Activated gamma-delta T cell treated with anti-CD3 and anti-CD28 coated beads, Interleukin-2, amount 50 U/mL, for 16 hours (primary cell): ENCODE results near the gene AGAP3.
A peak's percentile ranks its signal among the peaks of the same experiment; 100 is the strongest.

Experiments used
- DNase-seq: peaks from one replicate; pipeline ENCODE4 v3.0.0-alpha.2; 2020; ENCODE audit warnings: low read depth

The AGAP3 gene

DNA sequence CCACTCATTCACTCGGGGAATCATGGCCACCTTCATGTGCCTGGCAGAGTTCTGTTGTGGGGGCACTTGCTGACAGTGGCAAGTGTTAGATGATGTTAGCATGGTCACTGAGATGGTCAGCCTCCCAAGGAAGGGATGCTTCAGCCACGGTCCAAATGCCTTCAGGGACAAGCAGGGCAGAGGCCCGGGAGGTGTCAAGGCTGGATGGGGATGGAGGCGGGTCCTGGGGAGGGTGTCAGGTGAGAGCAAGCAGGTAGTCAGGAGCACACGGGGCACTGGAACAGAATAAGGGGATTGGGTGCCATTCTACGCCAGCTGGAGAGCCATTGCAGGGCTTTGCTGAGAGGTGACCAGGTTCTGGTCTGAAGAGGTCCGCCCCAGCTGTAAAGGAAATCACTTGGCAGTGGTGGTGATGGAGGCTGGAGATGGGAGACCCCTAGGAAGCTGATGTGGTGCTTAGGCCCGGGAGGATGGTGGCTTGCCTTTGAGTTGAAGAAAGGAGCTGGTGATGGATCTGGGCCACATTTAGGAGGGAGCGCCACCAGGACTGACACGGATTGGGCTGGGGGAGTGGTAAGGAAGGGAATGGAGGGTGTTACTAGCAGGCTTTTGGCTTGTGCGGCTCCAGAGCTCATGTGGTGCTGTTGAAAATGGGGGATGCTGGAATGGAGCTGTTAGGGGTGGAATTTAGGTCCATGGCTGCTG is 24.1 kb downstream of the AGAP3 start:
- DNase-seq = no peak

- DNase-seq = peak; percentile 54
Measured at GRCh38 chr7:151110941-151111645, 24.8 kb downstream of the AGAP3 start.

- no peak for DNase-seq
Measured at GRCh38 chr7:151113344-151114150, 27.3 kb downstream of the AGAP3 start.

DNA sequence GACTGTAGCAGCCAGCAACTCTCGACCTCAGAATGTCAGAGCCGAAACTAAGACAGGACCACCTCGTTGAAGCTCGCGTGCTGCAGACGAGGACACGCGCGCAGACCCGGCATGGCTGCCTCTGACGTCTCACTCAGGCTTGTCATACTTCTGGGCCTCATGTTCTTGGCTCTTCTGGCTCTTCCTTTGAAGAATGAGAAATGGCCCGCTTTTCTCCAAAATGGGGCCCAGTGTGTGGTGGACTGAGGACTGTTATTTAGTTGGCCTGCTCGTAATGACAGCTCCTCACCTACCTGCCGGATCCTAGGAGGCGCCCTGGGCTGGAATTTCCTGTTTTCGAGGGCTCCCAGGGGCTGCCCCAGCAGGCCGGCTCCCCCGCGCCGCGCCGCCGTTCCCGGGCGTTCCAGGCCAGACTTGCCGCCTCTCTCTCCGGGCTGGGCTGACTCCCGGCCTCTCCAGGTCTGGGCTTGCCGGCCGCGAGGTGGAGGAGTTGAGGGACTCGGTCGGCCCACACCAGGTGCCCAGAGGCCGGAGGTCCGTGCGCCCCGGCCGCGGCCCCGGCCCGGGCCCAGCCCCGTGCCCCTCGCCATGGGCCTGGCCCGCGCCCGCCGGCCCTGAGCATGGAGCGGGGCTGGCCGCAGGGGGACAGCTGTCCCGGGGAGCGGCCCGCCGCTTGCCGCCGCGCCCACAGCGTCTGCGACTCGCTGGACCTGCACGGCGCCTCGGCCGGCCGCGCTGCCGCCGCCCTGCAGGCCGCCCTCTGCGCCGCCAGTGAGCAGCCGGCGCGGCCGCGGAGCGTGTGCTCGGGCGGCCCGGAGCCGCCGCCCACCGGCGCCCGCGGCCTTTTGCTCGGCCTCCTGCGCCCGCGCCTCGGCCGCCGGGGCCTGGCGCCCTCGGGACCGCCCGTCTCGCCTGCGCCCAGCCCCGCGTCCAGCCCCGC is 28.1 kb downstream of the AGAP3 start:
- no peak for DNase-seq

- no peak for DNase-seq
Measured at GRCh38 chr7:151115121-151115835, 29.0 kb downstream of the AGAP3 start.

DNA sequence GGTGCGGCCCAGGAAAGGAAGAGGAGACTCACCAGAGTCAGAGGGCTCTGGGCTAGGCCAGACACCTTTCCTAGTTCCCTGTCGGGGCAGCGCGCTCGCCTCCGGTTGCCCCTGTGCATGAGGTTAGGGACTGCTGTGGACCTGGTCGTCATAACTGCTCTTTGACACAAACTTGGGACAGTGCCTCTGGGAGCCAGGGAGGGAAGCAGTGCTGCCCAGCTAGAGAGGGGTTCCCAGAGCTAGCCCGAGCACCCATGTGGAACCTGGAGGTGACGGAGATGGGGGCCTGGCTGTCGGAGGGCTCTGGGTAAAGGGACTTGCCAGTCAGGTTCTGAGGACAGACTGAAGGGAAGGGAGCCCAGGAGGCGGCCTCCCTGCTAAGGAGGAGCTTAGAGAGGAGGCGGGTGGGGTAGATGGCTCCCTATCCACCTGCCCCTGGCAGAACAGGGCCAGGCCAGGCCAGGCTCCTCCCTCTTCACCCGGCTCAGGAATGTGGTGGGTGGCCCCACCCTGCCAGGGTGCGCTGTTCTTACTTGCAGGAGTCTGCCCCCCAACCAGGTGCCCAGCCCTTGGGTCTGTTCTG is 29.7 kb downstream of the AGAP3 start:
- DNase-seq = no peak

DNA sequence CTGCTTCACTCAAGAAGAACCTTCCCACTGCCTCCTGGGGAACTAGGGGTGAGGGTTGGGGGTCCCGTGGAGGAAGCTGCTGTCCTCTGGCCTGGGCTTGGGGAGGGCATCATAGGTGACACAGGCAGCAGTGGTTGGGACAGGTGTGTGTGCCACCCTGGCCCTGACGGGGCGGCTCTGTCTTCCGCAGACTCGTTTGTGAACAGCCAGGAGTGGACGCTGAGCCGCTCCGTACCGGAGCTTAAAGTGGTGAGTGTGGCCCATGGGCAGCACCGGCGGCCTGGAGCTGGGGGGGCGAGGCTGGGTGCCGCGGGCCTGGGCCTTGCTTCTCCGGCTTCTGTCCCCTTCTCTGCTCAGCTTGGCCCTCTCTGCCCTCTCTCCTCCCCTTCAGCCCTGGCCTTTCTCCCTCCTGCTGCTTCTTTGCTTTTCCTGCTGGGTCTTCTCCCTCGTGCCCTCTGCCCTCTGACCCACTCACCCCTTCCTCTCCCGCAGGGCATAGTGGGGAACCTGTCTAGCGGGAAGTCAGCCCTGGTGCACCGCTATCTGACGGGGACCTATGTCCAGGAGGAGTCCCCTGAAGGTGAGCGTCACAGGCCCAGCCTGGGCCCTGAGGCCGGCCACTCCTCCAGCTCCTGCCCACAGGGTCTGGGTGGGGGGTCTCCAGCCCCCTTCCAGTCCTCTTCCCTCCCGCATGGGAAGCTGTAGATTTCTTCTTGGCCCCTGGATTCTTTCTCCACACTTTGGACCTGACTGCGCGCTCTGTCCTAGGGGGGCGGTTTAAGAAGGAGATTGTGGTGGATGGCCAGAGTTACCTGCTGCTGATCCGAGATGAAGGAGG is 30.5 kb downstream of the AGAP3 start:
- DNase-seq = no peak

- DNase-seq = no peak
Measured at GRCh38 chr7:151117565-151117964, 31.3 kb downstream of the AGAP3 start.

DNA sequence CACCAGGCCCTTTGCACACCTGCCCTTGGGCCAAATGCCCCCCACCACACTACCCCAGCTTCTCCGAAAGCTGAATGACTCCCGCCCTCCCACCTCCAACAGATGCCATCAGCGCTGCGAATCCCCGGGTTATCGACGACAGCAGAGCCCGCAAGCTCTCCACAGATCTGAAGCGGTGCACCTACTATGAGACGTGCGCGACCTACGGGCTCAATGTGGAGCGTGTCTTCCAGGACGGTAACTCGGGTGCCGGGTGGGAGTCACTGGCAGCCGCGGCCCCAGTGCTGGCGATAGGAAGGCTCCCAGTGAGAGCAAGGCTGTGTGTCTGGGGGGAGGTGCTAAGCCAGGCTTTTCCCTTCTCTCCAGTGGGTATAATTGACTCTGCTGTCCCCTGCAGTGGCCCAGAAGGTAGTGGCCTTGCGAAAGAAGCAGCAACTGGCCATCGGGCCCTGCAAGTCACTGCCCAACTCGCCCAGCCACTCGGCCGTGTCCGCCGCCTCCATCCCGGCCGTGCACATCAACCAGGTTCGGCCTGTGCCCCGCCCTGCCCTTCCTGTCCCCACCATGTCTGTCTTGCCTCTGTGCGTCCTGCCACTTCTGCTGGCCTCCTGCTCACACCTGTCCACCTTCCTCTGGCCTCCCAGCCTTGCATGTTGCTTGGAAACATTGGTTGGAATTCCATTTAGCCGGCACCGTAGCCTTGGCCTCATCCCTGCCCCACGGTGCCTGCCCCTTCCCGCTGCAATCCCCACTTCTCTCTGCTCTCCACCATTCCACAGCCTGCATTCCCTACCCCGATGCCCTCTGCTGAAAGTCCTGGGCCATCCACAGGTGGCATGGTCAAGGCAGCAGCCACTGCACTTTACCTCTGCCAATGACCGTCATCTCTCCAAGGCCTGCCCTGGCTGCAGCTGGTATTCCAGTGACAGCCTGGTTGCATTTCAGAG is 32.1 kb downstream of the AGAP3 start:
- no peak for DNase-seq

DNA sequence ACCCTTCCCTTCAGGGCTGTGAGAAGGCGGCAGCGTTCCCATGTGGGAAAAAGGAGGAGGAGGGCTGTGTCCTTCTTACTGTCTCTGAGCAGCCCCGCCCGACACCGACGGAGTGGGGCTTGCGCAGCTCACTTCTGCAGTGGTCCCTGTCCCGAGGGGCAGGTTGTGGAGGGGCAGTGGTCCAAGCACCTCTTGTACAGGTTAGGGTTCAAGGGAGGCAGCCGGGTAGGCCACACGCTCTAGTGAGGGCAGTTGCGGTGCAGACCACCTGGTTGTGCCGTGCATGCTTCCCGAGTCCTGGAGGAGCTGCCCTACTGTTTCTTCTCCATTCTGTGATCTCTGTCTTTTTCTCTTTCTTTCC is 32.8 kb downstream of the AGAP3 start:
- DNase-seq = no peak

DNA sequence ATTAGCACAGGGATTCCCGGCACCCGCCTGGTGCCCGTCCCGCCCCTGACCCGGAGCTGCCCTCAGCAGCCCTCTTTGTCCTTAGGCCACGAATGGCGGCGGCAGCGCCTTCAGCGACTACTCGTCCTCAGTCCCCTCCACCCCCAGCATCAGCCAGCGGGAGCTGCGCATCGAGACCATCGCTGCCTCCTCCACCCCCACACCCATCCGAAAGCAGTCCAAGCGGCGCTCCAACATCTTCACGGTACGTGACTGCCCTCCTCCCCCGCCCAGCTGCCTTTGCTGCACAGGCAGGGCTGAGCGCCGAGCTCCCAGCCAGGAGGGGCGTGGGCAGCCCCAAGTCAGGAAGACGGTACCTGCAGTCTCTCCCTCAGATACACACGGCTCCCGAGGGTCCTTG is 33.6 kb downstream of the AGAP3 start:
- no peak for DNase-seq

GRCh38 chr7:151120896-151121295 is 34.6 kb downstream of the AGAP3 start:
- DNase-seq = no peak

GRCh38 chr7:151121380-151122170 is 35.3 kb downstream of the AGAP3 start:
- DNase-seq = no peak

DNA sequence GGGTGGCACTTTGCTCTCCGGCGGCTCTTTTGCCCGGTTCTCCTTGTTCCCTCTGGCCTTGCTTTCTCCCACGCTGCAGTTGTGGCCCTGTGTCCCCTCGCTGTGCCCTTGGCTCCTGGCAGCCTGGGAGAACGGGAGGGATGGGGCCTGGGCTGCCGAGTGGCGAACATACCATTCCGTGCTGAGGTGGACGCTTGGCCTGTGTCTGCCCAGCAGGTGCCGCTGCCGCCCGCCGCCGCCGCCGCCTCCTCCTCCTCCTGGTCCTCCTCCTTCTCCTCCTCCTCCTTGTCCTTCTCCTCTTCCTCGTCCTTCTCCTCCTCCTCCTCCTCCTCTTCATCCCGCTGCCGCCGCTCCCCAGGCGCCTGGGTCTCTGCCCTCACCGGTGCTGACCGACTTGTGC is 36.0 kb downstream of the AGAP3 start:
- DNase-seq = no peak

DNA sequence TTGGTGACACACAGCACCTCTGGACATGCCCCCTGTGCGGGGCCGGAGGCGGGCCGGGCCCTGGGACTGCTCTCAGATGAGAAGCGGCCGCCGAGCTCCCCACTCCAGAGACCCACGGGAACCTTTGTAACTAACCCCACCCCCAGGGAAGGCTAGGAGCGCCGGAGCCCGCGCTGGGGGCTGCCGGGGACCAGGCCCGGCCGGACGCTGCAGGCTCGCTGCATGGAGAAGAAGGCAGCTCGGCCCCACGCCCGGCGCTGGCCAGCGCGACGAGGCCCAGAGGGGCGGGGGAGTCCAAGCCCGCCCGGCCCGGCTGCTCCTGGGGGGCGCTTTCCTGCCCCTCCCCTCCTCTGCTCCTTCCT is 36.5 kb downstream of the AGAP3 start:
- no peak for DNase-seq

GRCh38 chr7:151123158-151123821 is 37.0 kb downstream of the AGAP3 start:
- no peak for DNase-seq

- DNase-seq = peak; percentile 70
Measured at GRCh38 chr7:151123822-151124464, 37.7 kb downstream of the AGAP3 start.
